Osteocyte (in vitro differentiated cells): ENCODE data around the gene MAN2A1. TPM values are rescaled to one million over a fixed set of nuclear protein-coding genes. Genes with fewer than 3 reads are reported as not detected.
A peak's percentile ranks its signal among the peaks of the same experiment; 100 is the strongest.

Experiments used
- DNase-seq: peaks from one replicate; pipeline ENCODE4 v3.0.0; 2021; ENCODE audit warnings: mixed read lengths; ENCODE audit not compliant: unreplicated experiment; ENCODE audit errors: extremely low spot score
- H3K27ac Mint-ChIP-seq: one replicate; pipeline ENCODE4 v1.8.0; 2021; ENCODE audit warnings: mild to moderate bottlenecking, mixed read lengths; ENCODE audit not compliant: unreplicated experiment
- H3K27me3 Mint-ChIP-seq: one replicate; pipeline ENCODE4 v1.8.0; 2021; ENCODE audit warnings: mixed read lengths; ENCODE audit not compliant: unreplicated experiment
- H3K36me3 Mint-ChIP-seq: one replicate; pipeline ENCODE4 v1.8.0; 2021; ENCODE audit warnings: mixed read lengths; ENCODE audit not compliant: unreplicated experiment
- H3K4me1 Mint-ChIP-seq: one replicate; pipeline ENCODE4 v1.8.0; 2021; ENCODE audit warnings: mixed read lengths; ENCODE audit not compliant: unreplicated experiment
- H3K4me3 Mint-ChIP-seq: one replicate; pipeline ENCODE4 v1.8.0; 2021; ENCODE audit warnings: mild to moderate bottlenecking, moderate library complexity, mixed read lengths; ENCODE audit not compliant: unreplicated experiment
- H3K9me3 Mint-ChIP-seq: one replicate; pipeline ENCODE4 v1.8.0; 2021; ENCODE audit warnings: mixed read lengths; ENCODE audit not compliant: unreplicated experiment
- total RNA-seq: library from RNA; stranded (reverse); gene quantifications from 2 replicates; pipeline ENCODE4 v1.2.1, GENCODE V29; 2021
- TF ChIP-seq, protein P1 (sequence below): fragments of 200-600 bp; sonication (generic); IDR thresholded peaks from 2 replicates; pipeline ENCODE4 v1.5.0; 2021; ENCODE audit warnings: antibody characterized with exemption, mild to moderate bottlenecking, moderate library complexity

MAN2A1 gene
- total RNA-seq, 1 donor from 2014 or later, result 139 TPM

DNA sequence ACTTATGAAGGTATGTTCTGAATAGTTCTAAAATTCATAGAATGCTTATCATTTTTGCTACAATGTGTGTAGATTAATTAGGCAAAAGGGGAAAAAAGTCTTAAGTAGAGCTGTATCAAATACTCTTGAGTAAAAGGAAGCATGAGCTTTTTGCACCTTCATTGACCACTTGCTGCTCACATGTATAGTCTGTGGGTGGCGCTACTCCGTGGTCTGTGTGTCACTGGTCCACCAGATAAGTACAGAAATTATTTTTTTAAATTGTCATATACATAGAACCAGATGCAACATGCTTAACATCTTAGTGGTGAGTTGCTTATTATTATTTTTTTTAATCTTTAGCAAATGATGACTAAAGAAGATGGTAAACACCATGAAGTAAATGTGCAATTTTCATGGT lies 130.2 kb downstream of the MAN2A1 start:
- TF ChIP-seq, protein P1, sequence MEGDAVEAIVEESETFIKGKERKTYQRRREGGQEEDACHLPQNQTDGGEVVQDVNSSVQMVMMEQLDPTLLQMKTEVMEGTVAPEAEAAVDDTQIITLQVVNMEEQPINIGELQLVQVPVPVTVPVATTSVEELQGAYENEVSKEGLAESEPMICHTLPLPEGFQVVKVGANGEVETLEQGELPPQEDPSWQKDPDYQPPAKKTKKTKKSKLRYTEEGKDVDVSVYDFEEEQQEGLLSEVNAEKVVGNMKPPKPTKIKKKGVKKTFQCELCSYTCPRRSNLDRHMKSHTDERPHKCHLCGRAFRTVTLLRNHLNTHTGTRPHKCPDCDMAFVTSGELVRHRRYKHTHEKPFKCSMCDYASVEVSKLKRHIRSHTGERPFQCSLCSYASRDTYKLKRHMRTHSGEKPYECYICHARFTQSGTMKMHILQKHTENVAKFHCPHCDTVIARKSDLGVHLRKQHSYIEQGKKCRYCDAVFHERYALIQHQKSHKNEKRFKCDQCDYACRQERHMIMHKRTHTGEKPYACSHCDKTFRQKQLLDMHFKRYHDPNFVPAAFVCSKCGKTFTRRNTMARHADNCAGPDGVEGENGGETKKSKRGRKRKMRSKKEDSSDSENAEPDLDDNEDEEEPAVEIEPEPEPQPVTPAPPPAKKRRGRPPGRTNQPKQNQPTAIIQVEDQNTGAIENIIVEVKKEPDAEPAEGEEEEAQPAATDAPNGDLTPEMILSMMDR, result no peak
- H3K27ac Mint-ChIP-seq, result no peak overlapping the region
- H3K4me3 Mint-ChIP-seq, result no peak overlapping the region
- no peaks in the 10 kb centered on the region for H3K9me3 Mint-ChIP-seq
- peaks cover 21% of the 10 kb centered on the region for H3K4me1 Mint-ChIP-seq
- H3K27me3 Mint-ChIP-seq, result no peaks in the 10 kb centered on the region
- H3K36me3 Mint-ChIP-seq, result peaks cover 36% of the 10 kb centered on the region
- no peak for DNase-seq

DNA sequence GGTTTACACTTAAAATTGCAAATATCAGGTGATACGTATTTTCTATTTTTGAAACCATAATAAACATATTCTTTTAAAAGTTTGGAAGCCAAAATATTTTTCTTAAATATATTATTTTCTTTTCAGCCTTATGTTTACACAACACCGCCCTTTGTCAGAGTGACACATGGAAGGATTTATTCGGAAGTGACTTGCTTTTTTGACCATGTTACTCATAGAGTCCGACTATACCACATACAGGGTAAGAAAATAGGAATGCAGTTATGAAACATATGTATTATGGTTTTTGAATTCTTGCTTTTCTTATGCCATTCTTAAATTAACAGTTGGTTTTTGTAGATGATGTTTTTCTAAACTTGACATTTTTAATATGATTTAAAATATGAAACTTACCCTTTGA lies 133.9 kb downstream of the MAN2A1 start:
- Mint-ChIP-seq H3K4me1 (peaks cover 33% of the 10 kb centered on the region), H3K36me3 (peaks cover 49% of the 10 kb centered on the region)

DNA sequence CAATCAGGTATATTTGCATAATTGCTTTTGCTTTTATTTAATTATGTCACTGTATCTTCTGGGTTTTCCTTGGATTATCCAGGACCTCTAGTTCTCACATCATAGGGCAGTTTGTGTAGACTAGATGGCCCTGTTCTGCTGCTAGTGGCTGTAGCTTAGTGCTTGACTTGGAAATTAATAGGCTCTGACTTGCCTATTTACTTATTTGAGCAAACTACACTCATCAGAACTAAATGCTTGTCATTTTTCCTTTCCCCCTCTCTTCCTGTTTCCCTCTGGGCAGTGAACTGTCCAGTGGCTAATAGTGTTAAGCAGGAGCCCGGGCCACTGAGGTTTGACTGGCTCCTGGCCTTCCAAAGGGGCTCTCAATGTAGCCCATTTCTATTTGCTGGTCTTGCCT lies 135.7 kb downstream of the MAN2A1 start:
- no peaks in the 10 kb centered on the region for H3K9me3 Mint-ChIP-seq
- TF ChIP-seq, protein P1, result no peak
- H3K4me1 Mint-ChIP-seq, result peaks cover 46% of the 10 kb centered on the region
- H3K4me3 Mint-ChIP-seq, result no peak overlapping the region
- H3K27me3 Mint-ChIP-seq, result no peaks in the 10 kb centered on the region
- H3K36me3 Mint-ChIP-seq, result peaks cover 58% of the 10 kb centered on the region
- no peak for DNase-seq
- peak overlapping the region; percentile 61 for H3K27ac Mint-ChIP-seq

More for the DNA sequence above, 133.9 kb downstream of the MAN2A1 start:
- DNase-seq, result no peak
- Mint-ChIP-seq H3K9me3 (no peaks in the 10 kb centered on the region), H3K27me3 (no peaks in the 10 kb centered on the region), H3K4me3 (no peak overlapping the region), H3K27ac (peak overlapping the region; percentile 71)
- TF ChIP-seq, protein P1, result no peak

DNA sequence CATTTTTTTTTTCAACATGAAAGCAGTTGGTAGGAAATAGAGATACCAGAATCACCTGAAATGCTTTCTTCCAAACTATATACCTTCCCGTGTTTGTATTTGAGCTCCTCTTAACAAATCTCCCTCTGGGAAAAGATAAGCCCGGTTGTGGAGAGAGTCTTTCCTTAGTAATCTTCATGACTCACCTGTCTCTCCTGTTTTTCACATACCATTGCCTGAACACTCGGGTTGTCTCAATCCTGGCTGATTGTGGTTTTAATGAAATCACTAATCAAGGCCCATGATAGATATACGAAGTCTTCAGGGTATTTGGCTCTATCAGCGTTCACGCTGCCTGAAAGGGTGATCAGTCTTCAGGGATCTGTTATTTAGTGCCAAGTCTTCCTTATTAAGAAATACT lies 136.7 kb downstream of the MAN2A1 start:
- DNase-seq, result no peak
- H3K4me1 Mint-ChIP-seq, result peaks cover 51% of the 10 kb centered on the region
- peaks cover 62% of the 10 kb centered on the region for H3K36me3 Mint-ChIP-seq
- TF ChIP-seq, protein P1, result no peak
- no peaks in the 10 kb centered on the region for H3K9me3 Mint-ChIP-seq
- H3K27ac Mint-ChIP-seq, result no peak overlapping the region
- no peak overlapping the region for H3K4me3 Mint-ChIP-seq
- H3K27me3 Mint-ChIP-seq, result no peaks in the 10 kb centered on the region

DNA sequence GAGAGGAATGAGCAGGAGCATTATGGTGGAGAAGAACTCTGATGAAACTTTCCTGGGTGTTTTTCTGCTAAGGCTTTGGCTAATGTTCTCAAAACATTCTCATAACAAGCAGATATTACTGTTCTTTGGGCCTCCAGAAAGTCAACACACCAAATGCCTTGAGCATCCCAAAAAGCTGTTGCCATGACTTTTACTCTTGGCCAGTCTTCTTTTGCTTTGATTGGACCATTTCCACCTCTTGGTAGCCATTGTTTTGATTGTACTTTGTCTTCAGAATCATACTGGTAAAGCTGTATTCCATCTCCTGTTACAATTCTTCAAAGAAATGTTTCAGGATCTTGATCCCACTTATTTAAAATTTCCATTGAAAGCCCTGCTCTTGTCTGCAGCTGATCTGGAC lies 139.6 kb downstream of the MAN2A1 start:
- TF ChIP-seq, protein P1, result no peak
- H3K27ac Mint-ChIP-seq, result peak overlapping the region; percentile 52
- H3K4me1 Mint-ChIP-seq, result peaks cover 42% of the 10 kb centered on the region
- H3K9me3 Mint-ChIP-seq, result no peaks in the 10 kb centered on the region
- H3K27me3 Mint-ChIP-seq, result no peaks in the 10 kb centered on the region
- no peak for DNase-seq
- H3K36me3 Mint-ChIP-seq, result peaks cover 59% of the 10 kb centered on the region
- no peak overlapping the region for H3K4me3 Mint-ChIP-seq
